Panc1 (cell line): ENCODE data around the gene PRKCB.

Experiments
- CTCF ChIP-seq: fragments of 450-650 bp; IDR thresholded peaks from 2 replicates; pipeline ENCODE4 v1.5.1; 2017; ENCODE audit warnings: mild to moderate bottlenecking
- POLR2AphosphoS5 ChIP-seq: IDR thresholded peaks from 2 replicates; pipeline ENCODE4 v1.6.1; 2012; ENCODE audit warnings: mild to moderate bottlenecking, low read depth, low read length, moderate library complexity
- REST ChIP-seq, 2 experiments: IDR thresholded peaks; 2 replicates each; pipeline ENCODE4 v1.6.1; 2011 to 2012; ENCODE audit warnings: low read depth in 2 of 2, control low read depth in 1 of 2, low read length in 1 of 2, mild to moderate bottlenecking in 1 of 2, moderate library complexity in 1 of 2; ENCODE audit not compliant: insufficient read depth in 1 of 2
- TCF7L2 ChIP-seq: IDR thresholded peaks from 2 replicates; pipeline ENCODE4 v1.6.1; 2011; ENCODE audit warnings: mild to moderate bottlenecking, low read depth, low read length, inconsistent platforms

- TF ChIP-seq POLR2AphosphoS5 (no peak), TCF7L2 (no peak), CTCF (no peak), REST (IDR thresholded peaks at IDR 0.05; ENCODE audit: insufficient read depth in 1 of 2, low read depth in 2 of 2, low read length in 1 of 2) (no peak)
These were observed 354.2 kb downstream of the PRKCB start for GRCh38 chr16:24189941-24190340.
